Effector memory CD4-positive, alpha-beta T cell (primary cell): Measurements from ENCODE around the gene NADK.
"Not testable (repeated sequence)": the region's sequence is repeated elsewhere in the genome, so short reads cannot be mapped to it uniquely, and the experiment has no call there.

ENCODE experiments used
- DNase-seq, 3 donors: peaks; one replicate each; pipeline ENCODE4 v3.0.0-alpha.2; 2020
- H3K27ac ChIP-seq: 2 replicates; pipeline ENCODE4 v1.7.0; 2013; ENCODE audit warnings: mild to moderate bottlenecking, low read length, moderate library complexity; ENCODE audit not compliant: insufficient read depth, poor library complexity, severe bottlenecking
- H3K27me3 ChIP-seq: replicated peaks from 2 replicates; pipeline ENCODE4 v1.7.0; 2013; ENCODE audit warnings: mild to moderate bottlenecking, low read length; ENCODE audit not compliant: insufficient read depth, control insufficient read depth, poor library complexity, severe bottlenecking
- H3K36me3 ChIP-seq: 2 replicates; pipeline ENCODE4 v1.7.0; 2013; ENCODE audit warnings: mild to moderate bottlenecking, low read length, moderate library complexity; ENCODE audit not compliant: control insufficient read depth, insufficient read depth
- H3K4me1 ChIP-seq: 2 replicates; pipeline ENCODE4 v1.7.0; 2013; ENCODE audit warnings: low read length, mild to moderate bottlenecking; ENCODE audit not compliant: control insufficient read depth, insufficient read depth, poor library complexity, severe bottlenecking
- H3K4me3 ChIP-seq: 2 replicates; pipeline ENCODE4 v1.7.0; 2013; ENCODE audit warnings: low read length, low read depth, mild to moderate bottlenecking; ENCODE audit not compliant: insufficient read depth, poor library complexity, severe bottlenecking
- H3K9me3 ChIP-seq: 2 replicates; pipeline ENCODE4 v1.7.0; 2013; ENCODE audit warnings: mild to moderate bottlenecking, low read length, moderate library complexity; ENCODE audit not compliant: control insufficient read depth

Gene NADK

DNA sequence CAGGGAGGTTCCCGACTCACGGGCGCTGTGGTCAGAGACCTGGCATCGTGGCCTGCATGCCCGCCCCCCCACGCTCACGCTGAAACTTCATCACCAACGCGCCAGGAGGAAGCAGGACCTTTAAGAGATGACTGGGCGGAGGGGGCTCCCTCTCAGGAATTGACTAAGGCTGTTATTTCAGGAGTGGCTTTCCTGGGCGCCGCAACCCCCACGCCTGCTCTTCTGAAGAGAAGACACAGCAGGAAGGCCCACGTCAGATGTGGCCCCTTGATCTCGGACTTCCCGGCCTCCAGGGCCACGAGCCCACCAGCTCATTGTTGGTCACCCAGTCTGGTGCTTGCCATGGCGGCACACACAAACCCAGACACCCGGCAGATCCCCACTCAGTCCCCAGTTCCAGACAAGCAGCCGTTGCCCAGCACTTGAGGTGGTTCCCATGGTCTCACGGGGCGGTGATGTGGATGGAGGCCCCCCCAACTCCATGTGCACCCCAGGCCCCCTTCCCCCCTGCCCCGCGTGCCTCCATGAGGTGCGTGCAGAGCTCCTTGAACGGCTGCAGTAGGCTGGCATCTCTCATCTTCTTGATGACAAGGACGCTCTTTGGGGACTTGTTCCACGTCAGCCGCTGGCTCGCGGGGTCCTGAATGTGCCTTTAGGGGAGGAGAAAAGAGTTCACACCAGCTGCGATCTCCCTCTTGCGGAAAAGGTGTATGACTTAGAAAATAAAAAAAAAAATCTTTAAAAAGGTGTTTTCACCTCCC is 21.4 kb downstream of the NADK start:
- no peak overlapping the region for H3K27ac ChIP-seq
- no peaks in the 10 kb centered on the region for H3K9me3 ChIP-seq

DNA sequence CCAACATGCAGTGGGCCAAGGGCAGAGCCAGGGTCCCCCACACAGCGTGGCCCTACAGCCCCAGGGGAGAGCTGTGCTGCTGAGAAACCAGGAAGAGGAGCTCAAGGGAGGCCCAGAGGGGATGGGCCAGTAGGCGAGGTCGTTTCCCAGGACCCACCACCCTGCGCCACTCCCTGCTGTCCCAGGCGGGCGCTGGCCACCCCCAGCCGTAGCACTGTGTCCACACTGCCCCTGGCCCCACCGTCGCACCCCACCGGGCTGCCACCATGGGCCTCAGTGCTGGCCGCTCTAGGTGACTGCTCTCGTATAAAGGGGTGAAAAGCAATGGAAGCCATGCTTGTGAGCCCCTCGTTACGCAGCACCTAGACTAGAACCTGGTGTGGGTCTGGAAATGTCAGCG is 22.4 kb downstream of the NADK start:
- H3K4me1 ChIP-seq, result no peaks in the 10 kb centered on the region
- H3K27ac ChIP-seq, result no peak overlapping the region
- peaks cover 49% of the 10 kb centered on the region for H3K36me3 ChIP-seq
- no peaks in the 10 kb centered on the region for H3K27me3 ChIP-seq
- H3K9me3 ChIP-seq, result no peaks in the 10 kb centered on the region
- no peak for DNase-seq
- H3K4me3 ChIP-seq, result no peak overlapping the region

More for the DNA sequence above, 21.4 kb downstream of the NADK start:
- no peaks in the 10 kb centered on the region for H3K27me3 ChIP-seq
- H3K4me3 ChIP-seq, result no peak overlapping the region
- no peaks in the 10 kb centered on the region for H3K4me1 ChIP-seq
- peaks cover 59% of the 10 kb centered on the region for H3K36me3 ChIP-seq
- no peak for DNase-seq

DNA sequence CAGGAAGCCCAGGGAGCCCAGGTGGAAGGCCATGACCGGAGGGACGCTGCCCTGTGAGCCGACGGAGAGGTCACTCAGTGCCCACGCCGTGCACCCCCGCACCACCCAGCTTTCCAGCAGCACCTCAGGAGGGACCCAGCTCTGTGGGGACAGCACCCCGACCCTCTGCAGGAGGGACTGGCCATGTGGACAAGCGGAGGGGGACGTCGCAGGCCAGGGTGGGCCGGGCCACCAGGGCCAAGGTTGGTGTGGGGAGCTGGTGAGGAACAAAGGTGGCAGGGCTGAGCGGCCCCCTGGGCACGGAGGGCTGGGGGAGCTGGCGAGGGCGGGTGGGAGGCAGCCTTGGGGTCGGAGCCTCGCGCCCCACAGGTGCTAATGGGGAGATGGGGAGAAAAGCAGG is 22.8 kb downstream of the NADK start:
- Histone ChIP-seq H3K9me3 (no peaks in the 10 kb centered on the region), H3K4me1 (no peaks in the 10 kb centered on the region), H3K36me3 (peaks cover 45% of the 10 kb centered on the region), H3K27me3 (no peaks in the 10 kb centered on the region), H3K27ac (no peak overlapping the region), H3K4me3 (no peak overlapping the region)
- no peak for DNase-seq

DNA sequence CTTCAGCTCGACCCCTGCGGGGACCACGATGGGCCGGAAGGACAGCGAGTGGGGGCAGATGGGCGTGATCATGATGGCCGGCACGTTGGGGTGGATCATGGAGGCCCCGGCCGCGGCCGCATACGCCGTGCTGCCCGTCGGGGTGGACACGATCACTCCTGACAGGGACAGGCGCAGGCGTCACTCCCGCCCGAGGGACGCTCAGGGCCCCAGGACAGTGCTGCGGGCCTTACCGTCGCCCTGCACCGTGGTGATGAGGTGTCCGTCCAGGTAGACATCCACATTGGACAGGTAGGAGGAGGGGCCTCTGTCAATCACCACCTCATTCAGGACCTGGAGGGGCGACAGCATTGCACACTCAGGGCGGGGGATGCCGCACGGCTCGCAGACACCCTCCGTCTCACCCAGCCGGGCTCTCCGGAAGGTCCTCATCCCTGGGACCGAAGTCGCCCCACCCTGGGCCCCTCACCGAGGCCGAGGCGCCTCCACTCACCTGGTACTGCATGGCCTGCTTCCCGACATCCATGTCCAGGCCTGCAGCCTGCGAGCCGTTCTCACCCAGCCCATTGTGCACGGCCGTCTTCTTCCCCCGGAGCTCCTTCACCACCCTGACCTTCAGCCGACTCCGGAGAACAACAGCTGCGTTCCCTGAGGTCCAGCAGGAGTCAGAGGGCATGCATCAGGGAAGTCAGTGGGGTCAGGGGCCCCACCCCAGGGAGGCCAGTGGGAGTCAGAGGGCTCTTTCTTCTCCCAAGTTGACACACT is 24.0 kb downstream of the NADK start:
- H3K4me1 ChIP-seq, result no peaks in the 10 kb centered on the region
- no peak for DNase-seq
- H3K9me3 ChIP-seq, result no peaks in the 10 kb centered on the region
- no peaks in the 10 kb centered on the region for H3K27me3 ChIP-seq
- H3K4me3 ChIP-seq, result no peak overlapping the region
- H3K27ac ChIP-seq, result no peak overlapping the region
- H3K36me3 ChIP-seq, result peaks cover 34% of the 10 kb centered on the region

DNA sequence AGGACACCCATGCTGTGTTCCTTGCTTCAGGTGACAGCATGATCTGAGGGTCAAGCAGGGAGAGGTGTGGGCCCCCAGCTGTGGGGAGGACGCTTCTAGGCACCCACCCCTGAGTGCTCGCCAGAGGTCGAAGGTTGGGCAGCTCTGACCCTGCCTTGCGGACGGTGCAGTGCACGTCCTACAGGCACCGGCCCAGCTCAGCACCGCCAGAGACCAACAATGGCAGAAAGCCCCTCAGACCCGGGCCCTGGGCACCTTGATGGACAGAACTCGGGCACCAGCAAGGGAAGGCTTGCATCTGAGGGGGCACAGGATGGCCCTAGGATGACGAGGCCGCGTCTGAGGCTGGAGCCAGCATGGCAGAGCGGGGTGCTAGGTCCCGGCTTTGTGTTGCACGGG is 24.7 kb downstream of the NADK start:
- no peak overlapping the region for H3K27ac ChIP-seq
- peaks cover 29% of the 10 kb centered on the region for H3K36me3 ChIP-seq
- no peak overlapping the region for H3K4me3 ChIP-seq
- H3K27me3 ChIP-seq, result no peaks in the 10 kb centered on the region
- no peaks in the 10 kb centered on the region for H3K4me1 ChIP-seq
- H3K9me3 ChIP-seq, result no peaks in the 10 kb centered on the region
- DNase-seq, result no peak

DNA sequence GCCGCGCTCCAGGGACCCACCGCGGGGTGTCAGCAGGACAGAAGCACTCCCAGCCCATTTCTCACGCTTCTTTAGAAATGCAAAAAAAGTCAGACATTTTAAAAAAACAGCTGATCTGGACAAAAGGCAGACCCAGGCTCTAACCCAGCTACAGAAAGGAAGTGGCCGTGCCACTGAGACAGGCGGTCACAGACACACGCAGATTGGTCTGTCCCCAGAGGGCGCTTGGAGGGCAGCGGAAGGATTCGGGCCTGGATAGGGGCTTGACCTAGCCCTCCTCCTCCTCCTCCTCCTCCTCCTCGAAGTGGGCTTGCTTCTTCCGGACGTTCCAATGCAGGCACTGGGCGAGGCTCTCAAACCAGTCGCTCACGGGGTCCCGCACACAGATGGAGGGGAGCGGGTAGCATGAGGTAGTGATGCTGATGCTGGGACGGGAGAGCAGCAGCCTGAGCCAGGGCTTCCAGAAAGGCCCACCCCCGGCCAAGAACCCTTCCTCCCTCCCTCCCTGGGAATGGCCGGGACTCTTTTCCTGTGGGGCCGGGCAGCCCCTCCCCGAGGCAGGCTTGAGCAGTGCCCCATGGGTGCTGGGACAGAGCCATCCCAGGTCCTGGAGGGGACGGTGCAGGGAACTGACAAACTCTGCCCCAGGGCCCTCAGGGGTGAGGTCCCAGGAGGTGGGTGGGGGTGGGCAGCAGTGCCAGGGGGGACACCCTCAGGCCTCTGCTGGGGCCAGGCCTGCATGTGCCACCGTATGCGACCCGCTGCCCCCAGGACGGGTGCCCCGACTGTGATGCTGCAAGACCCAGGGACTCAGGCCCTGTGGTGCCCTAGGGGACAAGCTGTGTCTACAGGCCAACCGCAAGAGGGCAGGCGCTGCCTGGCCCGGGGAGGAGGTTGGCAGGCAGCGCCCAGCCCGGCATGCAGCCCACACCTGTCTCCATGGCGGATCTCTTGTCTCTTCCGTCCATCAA is 25.3 kb downstream of the NADK start:
- Histone ChIP-seq H3K27ac (no peak overlapping the region), H3K36me3 (peaks cover 26% of the 10 kb centered on the region), H3K9me3 (no peaks in the 10 kb centered on the region), H3K27me3 (no peaks in the 10 kb centered on the region), H3K4me1 (no peaks in the 10 kb centered on the region), H3K4me3 (no peak overlapping the region)
- no peak for DNase-seq

DNA sequence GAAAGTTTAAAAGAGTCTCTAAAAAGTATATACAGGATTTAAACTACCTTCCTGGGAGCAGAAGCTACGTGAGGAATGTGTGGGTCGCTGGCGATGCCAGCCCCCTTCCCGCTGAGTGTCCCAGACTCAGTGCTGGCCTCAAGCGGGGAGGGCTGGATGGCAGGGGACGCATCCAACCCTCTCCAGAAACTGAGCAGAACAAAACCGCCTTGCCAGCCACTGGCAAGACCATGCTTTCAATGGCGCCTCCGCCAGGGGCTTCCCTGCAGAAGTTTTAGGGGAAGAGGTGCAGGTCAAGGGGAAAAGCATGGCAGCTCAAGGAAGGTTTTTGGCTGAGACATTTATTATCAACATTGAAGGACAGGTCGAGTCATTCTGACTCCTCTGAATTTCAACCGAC is 26.1 kb downstream of the NADK start:
- Histone ChIP-seq H3K4me1 (no peaks in the 10 kb centered on the region), H3K36me3 (peaks cover 26% of the 10 kb centered on the region), H3K27ac (no peak overlapping the region), H3K4me3 (no peak overlapping the region), H3K9me3 (no peaks in the 10 kb centered on the region), H3K27me3 (no peaks in the 10 kb centered on the region)
- no peak for DNase-seq

DNA sequence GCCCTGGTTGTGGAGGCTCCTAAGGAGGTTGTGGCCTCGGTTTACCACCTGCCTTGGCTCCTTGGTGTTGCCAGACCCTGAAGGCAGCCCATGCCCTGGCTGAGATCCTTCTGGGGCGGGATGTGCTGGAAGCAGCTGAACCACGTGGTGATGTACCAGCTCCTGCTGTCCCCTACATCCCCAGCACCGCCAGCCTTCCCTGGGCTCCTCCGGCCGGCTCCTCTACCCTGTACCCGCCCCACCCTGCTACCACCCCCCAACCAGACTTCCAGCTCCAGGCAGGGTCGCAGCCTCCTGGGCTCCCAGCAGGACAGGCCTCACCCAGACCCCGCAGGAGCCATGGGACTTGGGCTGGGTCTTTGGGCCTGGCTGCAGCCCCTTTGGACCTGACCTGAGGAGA is 28.3 kb downstream of the NADK start:
- not testable (repeated sequence) for H3K27me3 ChIP-seq, H3K4me3 ChIP-seq, DNase-seq, H3K36me3 ChIP-seq, H3K27ac ChIP-seq, H3K9me3 ChIP-seq, H3K4me1 ChIP-seq

DNA sequence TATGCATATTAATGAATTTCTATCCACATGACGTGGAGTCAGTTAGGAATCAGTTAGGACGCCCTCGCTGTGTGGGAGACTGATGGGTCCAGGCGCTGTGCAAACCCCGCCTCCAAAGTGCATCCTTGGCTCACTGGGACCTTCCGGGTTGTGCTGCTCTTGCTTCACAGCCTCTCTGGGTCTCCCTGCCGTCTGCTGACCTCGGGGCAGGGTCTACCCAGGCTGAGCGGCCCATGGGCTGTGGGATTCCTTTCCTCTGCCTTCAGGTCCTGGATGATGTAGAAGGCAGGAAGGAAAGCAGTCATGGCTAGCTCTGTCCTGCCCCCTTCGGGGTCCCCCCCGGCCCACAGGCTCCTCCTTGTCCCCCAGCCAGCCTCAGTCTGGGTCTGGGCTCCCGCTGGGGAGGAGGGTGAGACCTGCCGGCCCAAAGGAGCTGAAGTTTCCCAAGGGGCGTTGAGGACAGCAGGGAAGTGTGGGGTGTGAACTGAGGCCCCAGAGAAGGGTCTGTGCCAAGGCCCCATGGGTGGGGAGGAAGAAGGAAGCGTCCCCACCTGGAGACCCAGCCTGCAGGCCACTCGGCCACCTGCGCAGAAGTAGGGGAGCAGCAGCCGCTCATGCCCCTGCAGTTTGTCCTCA is 29.5 kb downstream of the NADK start:
- DNase-seq, result no peak
- H3K9me3 ChIP-seq, result no peaks in the 10 kb centered on the region
- no peaks in the 10 kb centered on the region for H3K4me1 ChIP-seq
- H3K27me3 ChIP-seq, result no peaks in the 10 kb centered on the region
- peaks cover 6% of the 10 kb centered on the region for H3K36me3 ChIP-seq
- no peak overlapping the region for H3K27ac ChIP-seq
- no peak overlapping the region for H3K4me3 ChIP-seq
